Iris pigment epithelial cell (primary cell): ENCODE data around the gene WDR49.

Experiments
- DNase-seq: peaks from one replicate; pipeline ENCODE4 v3.0.0-alpha.2; 2011; ENCODE audit warnings: low read depth

Gene WDR49

GRCh38 chr3:167487556-167487955 is 166.2 kb downstream of the WDR49 start:
- DNase-seq, result no peak

GRCh38 chr3:167484551-167484950 is 169.2 kb downstream of the WDR49 start:
- DNase-seq, result no peak

- no peak for DNase-seq
Measured at GRCh38 chr3:167483708-167484475, 169.8 kb downstream of the WDR49 start.

- DNase-seq, result no peak
Measured at GRCh38 chr3:167481164-167481563, 172.6 kb downstream of the WDR49 start.

GRCh38 chr3:167480748-167481147 is 173.0 kb downstream of the WDR49 start:
- DNase-seq, result no peak

- no peak for DNase-seq
Measured at GRCh38 chr3:167473863-167474262, 179.9 kb downstream of the WDR49 start, which contains the start of gene SERPINI2. SERPINI2 (minus strand) TSS chr3:167474042; CDS start chr3:167471834, 2,208 bp downstream.

- no peak for DNase-seq
Measured at GRCh38 chr3:167469381-167469780, 184.4 kb downstream of the WDR49 start.

- DNase-seq, result no peak
Measured at GRCh38 chr3:167467848-167468611, 185.7 kb downstream of the WDR49 start.

- DNase-seq, result no peak
Measured at GRCh38 chr3:167466966-167467365, 186.8 kb downstream of the WDR49 start.

GRCh38 chr3:167456157-167456799 is 197.5 kb downstream of the WDR49 start:
- no peak for DNase-seq

GRCh38 chr3:167453815-167454214 is 199.9 kb downstream of the WDR49 start:
- no peak for DNase-seq

GRCh38 chr3:167451282-167451681 is 202.5 kb downstream of the WDR49 start:
- DNase-seq, result no peak

GRCh38 chr3:167450675-167451074 is 203.1 kb downstream of the WDR49 start:
- no peak for DNase-seq

- DNase-seq, result no peak
Measured at GRCh38 chr3:167450195-167450594, 203.5 kb downstream of the WDR49 start.

- DNase-seq, result no peak
Measured at GRCh38 chr3:167445491-167445890, 208.3 kb downstream of the WDR49 start.

GRCh38 chr3:167441256-167441655 is 212.5 kb downstream of the WDR49 start:
- DNase-seq, result no peak

- no peak for DNase-seq
Measured at GRCh38 chr3:167437428-167438139, 216.2 kb downstream of the WDR49 start.
